Activated CD8-positive, alpha-beta T cell treated with anti-CD3 and anti-CD28 coated beads for 36 hours (primary cell): Measurements from ENCODE around the gene FBXO2. TPM values are rescaled to one million over a fixed set of nuclear protein-coding genes. Genes with fewer than 3 reads are reported as not detected.

Source experiments
- ATAC-seq: fragments of 200-7000 bp; cut with Tn5 transposase; one replicate; pipeline ENCODE4 v1.10.0; 2021; ENCODE audit warnings: mild to moderate bottlenecking, moderate library complexity
- CTCF ChIA-PET: fragments of 350-600 bp; sonication (Branson Sonifier 250); formaldehyde crosslinking; loops from one replicate; lab custom pipeline; 2021; ENCODE audit warnings: antibody characterized with exemption; lab: Charles Lee
- POLR2A ChIA-PET: fragments of 350-600 bp; sonication (Branson Sonifier 250); formaldehyde crosslinking; loops from one replicate; lab custom pipeline; 2021; ENCODE audit warnings: antibody characterized with exemption; lab: Charles Lee
- DNase-seq: peaks from one replicate; pipeline ENCODE4 v3.0.0-alpha.2; 2020
- H3K27ac Mint-ChIP-seq: one replicate; pipeline ENCODE4 v1.8.0; 2021; ENCODE audit warnings: mild to moderate bottlenecking, mixed read lengths
- H3K27me3 Mint-ChIP-seq: one replicate; pipeline ENCODE4 v1.8.0; 2021; ENCODE audit warnings: mixed read lengths
- H3K36me3 Mint-ChIP-seq: one replicate; pipeline ENCODE4 v1.8.0; 2021; ENCODE audit warnings: low read depth, mixed read lengths
- H3K4me1 Mint-ChIP-seq: one replicate; pipeline ENCODE4 v1.8.0; 2021; ENCODE audit warnings: low read depth, mixed read lengths
- H3K4me3 Mint-ChIP-seq: one replicate; pipeline ENCODE4 v1.8.0; 2021; ENCODE audit warnings: mild to moderate bottlenecking, moderate library complexity, mixed read lengths
- H3K9me3 Mint-ChIP-seq: one replicate; pipeline ENCODE4 v1.8.0; 2021; ENCODE audit warnings: mixed read lengths
- intact Hi-C: fragments of 100-400 bp; cut with micrococcal nuclease; formaldehyde crosslinking; loops from one replicate; pipeline ENCODE4 v1.10.0; 2022
- total RNA-seq, 2 experiments: library from RNA; stranded (reverse); gene quantifications; one replicate each; pipeline ENCODE4 v1.2.3, GENCODE V29; 2021
- TF ChIP-seq, protein P1 (sequence below): fragments of 200-600 bp; IDR thresholded peaks from one replicate; pipeline ENCODE4 v1.8.0; 2022; ENCODE audit warnings: antibody characterized with exemption, mild to moderate bottlenecking

FBXO2 gene
- total RNA-seq, 2 experiments from 2014 or later = 1.7 to 1.9 TPM

DNA sequence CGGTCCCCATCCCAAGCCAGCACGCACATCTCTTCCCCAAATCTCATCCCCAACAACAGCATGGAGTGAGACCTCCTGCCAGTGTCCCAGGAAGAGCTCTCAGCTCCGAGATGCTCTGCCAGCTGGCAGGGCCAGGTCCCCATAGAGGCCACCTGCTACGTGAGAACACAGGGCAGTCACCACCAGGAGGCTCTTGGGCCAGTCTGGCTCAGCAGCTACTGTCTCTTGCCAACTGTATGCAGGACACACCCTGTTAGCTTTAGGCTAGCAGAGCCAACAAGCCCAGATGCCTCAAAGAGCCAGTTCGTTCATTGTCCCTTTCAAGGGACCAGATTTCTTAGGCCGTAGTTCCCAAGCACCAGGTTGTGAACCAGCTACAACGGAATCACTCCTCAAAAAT lies 36.9 kb downstream of the FBXO2 start:
- H3K36me3 Mint-ChIP-seq = no peaks in the 10 kb centered on the region
- DNase-seq (no peak), ATAC-seq (no peak)
- H3K4me1 Mint-ChIP-seq = no peaks in the 10 kb centered on the region
- ChIA-PET CTCF (no interaction called here), POLR2A (no interaction called here)
- no peak overlapping the region for H3K27ac Mint-ChIP-seq
- TF ChIP-seq, protein P1, sequence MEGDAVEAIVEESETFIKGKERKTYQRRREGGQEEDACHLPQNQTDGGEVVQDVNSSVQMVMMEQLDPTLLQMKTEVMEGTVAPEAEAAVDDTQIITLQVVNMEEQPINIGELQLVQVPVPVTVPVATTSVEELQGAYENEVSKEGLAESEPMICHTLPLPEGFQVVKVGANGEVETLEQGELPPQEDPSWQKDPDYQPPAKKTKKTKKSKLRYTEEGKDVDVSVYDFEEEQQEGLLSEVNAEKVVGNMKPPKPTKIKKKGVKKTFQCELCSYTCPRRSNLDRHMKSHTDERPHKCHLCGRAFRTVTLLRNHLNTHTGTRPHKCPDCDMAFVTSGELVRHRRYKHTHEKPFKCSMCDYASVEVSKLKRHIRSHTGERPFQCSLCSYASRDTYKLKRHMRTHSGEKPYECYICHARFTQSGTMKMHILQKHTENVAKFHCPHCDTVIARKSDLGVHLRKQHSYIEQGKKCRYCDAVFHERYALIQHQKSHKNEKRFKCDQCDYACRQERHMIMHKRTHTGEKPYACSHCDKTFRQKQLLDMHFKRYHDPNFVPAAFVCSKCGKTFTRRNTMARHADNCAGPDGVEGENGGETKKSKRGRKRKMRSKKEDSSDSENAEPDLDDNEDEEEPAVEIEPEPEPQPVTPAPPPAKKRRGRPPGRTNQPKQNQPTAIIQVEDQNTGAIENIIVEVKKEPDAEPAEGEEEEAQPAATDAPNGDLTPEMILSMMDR = no peak
- peaks cover 4% of the 10 kb centered on the region for H3K27me3 Mint-ChIP-seq
- intact Hi-C loops = no loop called here
- no peak overlapping the region for H3K4me3 Mint-ChIP-seq
- H3K9me3 Mint-ChIP-seq = no peaks in the 10 kb centered on the region

DNA sequence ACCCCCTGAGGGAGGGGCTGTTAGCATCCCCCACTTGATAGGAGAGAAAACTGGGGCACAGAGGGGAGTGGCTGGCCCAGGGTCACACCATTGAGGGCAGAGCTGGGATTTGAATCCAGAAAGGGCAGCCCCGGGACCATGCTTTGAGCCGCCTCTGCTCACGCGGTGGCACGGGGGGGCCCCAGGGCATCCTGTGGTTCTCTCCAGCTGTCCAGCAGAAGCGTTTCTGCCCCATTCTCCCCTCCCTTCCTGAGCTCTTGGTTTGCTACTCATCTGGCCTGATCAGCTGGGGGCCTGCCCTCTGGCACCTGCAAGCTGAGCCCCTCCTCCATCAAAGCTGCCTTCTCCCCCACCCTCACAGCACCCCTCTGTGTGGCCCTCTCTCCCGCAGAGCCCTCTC lies 37.5 kb downstream of the FBXO2 start:
- ChIA-PET POLR2A (interaction anchor here (0.6 kb wide), 1 partner anchor 1971 kb away, joined by 3 read pairs; no protein-coding TSS in a partner anchor), CTCF (no interaction called here)
- DNase-seq = no peak
- no peak for ATAC-seq
- Mint-ChIP-seq H3K36me3 (no peaks in the 10 kb centered on the region), H3K4me3 (no peak overlapping the region), H3K27ac (no peak overlapping the region), H3K9me3 (no peaks in the 10 kb centered on the region), H3K27me3 (peaks cover 4% of the 10 kb centered on the region), H3K4me1 (no peaks in the 10 kb centered on the region)
- intact Hi-C loops = no loop called here
- TF ChIP-seq, protein P1 = no peak

DNA sequence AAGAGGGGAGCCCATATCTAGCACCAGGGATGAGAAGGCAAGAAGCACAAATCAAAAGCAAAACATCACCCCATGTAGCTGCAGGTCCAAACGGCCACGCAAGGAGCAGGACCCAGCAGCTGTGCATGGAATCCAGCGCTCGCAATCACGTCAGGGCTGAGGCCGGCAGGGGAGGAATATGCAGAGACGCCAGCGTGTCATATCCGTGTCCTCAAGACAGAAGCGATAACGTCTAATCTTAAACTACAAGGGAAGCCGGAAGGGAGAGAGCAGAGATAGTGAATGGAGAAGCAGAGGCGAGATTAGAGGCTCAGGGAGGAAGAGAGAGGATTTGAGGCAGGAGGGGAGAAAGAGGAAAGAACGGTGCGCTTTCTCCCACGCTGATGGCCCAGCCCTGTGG lies 39.1 kb downstream of the FBXO2 start:
- Mint-ChIP-seq H3K9me3 (no peaks in the 10 kb centered on the region), H3K4me3 (no peak overlapping the region), H3K4me1 (no peaks in the 10 kb centered on the region), H3K27me3 (peaks cover 4% of the 10 kb centered on the region), H3K27ac (no peak overlapping the region), H3K36me3 (no peaks in the 10 kb centered on the region)
- ChIA-PET POLR2A (no interaction called here), CTCF (no interaction called here)
- ATAC-seq = no peak
- intact Hi-C loops = no loop called here
- no peak for DNase-seq
- TF ChIP-seq, protein P1 = no peak

DNA sequence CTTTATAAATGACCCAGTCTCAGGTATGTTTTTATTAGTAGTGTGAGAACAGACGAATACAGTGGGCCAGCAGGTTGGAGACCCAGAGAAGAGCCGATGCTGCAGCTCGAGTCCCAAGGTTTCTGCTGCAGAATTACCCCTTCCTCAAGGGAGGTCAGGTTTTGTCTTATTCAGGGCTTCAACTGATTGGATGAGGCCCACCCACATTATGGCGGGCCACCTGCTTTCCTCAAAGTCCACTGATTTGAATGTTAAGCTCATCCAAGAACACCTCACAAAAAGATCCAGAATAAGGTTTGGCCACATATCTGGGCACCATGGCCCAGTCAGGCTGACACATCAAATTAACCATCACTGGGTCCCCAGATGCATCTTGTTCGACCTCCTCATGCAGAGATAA lies 40.9 kb downstream of the FBXO2 start:
- CTCF ChIA-PET = no interaction called here

DNA sequence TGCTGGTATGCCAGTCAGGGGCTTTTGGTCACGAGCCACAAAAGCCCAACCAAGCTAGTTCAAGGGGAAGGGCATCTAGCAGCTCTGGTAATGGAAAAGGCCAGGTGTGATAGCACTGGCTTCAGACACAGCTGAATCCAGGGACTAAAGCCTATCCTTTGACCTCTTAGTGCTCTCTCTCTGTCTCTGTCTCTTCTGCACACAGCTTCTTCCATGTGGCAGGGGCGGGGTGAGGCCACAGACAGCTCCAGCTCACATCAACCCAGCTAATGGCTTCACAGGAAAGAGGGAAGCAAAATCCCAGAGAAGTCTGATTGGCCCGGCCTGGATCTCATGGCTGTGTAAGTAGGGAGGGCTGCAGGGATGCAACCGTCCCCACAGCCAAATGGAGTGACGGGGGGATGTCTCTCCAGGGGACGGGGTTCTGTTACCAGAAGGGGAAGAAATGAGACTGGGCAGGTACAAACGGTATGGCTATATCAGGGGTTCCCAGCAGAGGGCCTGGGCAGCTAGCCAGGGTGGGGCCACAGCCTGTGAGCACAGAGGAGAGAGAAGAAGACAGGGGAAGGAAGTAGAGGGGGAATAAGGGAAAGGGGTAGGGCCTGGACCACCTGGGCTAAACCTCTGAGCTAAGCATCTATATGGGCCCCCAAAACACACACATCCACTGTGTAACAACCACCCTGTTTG lies 42.4 kb downstream of the FBXO2 start:
- Mint-ChIP-seq H3K27me3 (no peaks in the 10 kb centered on the region), H3K9me3 (no peaks in the 10 kb centered on the region), H3K36me3 (no peaks in the 10 kb centered on the region), H3K4me1 (no peaks in the 10 kb centered on the region), H3K27ac (no peak overlapping the region), H3K4me3 (no peak overlapping the region)
- intact Hi-C loops = no loop called here
- no peak for DNase-seq
- TF ChIP-seq, protein P1 = no peak
- ChIA-PET CTCF (interaction anchor here (1.5 kb wide), 1 partner anchor 40 kb away, joined by 5 read pairs; no protein-coding TSS in a partner anchor), POLR2A (no interaction called here)
- no peak for ATAC-seq

More for the DNA sequence above, 40.9 kb downstream of the FBXO2 start:
- POLR2A ChIA-PET = no interaction called here
- intact Hi-C loops = no loop called here
- peaks cover 4% of the 10 kb centered on the region for H3K27me3 Mint-ChIP-seq
- TF ChIP-seq, protein P1 = no peak
- H3K9me3 Mint-ChIP-seq = no peaks in the 10 kb centered on the region
- DNase-seq (no peak), ATAC-seq (no peak)
- H3K27ac Mint-ChIP-seq = no peak overlapping the region
- H3K36me3 Mint-ChIP-seq = no peaks in the 10 kb centered on the region
- no peaks in the 10 kb centered on the region for H3K4me1 Mint-ChIP-seq
- H3K4me3 Mint-ChIP-seq = no peak overlapping the region
